Inferior parietal cortex (tissue), 1 donor: Measurements from ENCODE around the gene RPLP2.

Experiments used
- DNase-seq: peaks from one replicate; pipeline ENCODE4 v3.0.0-alpha.2; 2016; ENCODE audit errors: extremely low spot score

Gene RPLP2

DNA sequence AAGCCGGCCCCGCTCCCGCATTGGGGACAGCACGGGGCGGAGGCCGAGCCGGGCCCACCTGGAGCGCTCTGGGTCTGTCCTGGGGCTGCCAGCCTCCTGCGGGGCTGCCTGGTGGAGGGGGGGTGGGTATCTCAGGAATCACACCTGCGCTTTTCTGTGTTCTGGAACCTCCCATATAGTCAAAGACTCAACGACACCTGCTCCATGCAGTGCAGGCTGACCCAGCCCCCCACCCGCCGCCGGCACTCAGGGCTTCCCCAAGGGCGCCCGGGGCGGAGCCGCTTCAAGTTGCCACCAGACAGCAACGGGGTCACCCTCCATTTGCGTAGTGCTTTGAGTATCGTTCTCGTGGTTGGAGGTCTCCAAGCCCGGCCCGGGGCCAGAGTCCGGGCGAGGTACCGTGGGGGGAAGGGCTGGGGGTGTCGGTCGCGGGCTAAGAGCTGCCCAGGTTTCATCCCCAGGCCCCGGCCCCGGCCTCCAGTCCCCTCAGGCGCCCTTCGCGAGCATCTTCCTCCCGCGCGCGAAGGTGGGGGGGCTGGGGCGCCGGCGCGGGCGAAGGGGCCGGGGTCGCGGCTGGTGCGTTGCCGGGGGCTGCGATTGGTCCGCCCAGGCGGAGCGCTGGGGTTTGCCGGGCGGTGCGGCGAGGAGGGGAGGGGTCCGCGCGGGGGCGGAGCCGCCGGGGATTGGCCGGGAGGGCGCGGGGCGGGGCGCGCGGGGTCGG, 39.5 kb downstream of the RPLP2 start:
- DNase-seq: no peak

DNA sequence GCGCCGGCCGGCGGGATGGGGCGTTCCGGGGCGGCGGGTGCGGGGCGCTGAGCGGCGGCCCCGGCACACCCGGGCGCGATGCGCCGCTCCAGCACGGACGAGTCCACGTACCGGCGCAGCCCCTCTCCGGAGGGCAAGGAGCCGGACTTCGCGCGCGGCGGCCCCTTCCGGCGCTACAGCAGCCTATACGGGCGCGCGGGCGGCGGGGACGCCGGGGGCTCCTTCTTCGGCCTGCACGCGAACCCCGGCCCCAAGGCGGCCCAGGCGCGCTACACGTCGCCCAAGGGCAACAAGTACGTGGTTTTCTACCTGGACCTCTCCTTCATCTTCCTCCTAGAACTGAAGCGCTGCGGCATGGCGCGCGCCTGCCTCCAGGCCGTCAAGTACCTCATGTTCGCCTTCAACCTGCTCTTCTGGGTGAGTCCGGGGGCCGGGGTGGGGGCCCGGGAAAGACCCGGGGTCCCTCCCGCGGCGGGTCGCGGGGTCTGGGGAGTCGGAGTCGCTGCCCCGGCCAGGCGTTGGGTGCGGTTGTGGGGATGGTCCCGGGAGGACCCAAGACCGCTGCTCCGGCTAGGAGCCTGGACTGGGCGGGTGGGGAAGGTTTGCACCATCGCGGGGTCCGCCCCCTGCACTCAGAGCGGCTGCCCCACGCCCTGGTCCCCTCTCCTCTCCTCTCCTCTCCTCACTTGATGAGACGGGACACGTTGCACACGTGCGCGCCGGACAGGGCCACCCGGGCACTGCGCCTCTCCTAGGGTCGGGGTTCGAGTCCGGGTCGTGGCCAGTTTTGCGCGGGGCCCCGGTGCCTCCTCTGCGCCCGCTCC, 40.4 kb downstream of the RPLP2 start:
- no peak for DNase-seq

DNA sequence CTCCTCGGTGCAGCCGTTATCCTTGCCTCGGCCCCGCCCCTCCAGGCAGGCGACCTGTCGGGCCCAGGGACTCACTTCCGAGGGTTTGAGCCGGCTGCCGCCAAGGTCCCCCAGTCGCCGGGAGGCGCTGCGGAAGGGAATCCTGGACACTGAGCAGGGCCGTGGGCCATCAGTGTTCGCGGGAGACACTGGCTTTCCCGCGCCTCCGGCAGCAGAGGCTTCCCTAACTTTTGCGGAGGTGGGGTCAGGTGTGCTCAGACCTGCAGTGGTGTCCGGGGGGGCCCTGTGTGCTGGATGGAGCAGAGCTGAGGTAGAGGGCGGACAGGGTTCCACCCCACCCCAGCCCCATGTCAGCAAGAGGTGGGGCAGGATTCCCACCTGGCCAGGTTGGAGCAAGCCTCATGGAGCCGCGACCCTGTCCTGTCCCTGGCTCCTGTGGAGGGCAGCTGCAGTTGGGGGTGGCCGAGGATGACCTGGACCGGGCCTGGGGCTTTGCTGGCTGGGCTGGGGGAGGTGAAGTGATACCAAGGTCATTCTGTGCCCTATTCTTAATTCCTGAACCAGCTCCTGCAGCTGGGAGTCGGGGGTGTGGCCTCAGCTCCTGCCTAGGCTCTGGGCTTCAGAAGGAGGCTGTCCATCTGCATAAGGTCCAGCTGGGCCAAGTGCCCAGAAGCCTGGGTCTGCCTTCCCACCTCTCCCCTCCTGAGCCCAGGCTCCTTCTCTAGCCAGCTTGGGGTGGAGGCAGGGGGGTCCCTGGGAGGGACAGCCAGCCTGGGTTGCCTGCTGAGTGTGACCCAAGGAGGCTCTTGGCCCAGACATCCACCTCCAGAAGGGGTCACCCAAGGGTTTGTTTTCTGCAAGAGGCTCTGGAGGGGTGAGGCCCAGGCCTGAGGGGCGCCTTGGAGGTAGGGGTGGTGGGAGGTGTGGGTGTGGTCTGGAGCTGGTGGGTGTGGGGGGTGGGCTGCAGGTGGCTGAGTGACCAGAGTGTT, 41.3 kb downstream of the RPLP2 start:
- no peak for DNase-seq

DNA sequence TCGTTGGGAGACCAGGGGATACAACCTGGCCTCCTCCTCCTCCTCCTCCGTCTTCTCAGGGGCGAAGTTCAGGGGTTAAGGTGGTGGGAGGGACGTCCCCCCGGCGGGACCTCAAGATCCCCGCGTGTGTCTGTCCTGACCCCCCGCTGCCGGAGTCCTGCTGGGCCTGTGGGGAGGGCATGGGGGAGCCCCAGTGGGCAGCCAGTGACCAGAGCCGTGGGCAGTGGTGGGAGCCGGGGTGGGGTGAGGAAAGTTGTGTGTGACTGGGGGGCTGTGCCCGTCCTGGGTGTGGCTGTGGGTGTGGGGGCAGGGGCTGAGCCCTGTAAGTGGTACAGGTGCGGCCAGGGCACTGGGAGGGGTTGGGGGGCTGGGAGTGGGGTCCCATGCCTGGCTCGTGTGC, 43.0 kb downstream of the RPLP2 start:
- DNase-seq: no peak

DNA sequence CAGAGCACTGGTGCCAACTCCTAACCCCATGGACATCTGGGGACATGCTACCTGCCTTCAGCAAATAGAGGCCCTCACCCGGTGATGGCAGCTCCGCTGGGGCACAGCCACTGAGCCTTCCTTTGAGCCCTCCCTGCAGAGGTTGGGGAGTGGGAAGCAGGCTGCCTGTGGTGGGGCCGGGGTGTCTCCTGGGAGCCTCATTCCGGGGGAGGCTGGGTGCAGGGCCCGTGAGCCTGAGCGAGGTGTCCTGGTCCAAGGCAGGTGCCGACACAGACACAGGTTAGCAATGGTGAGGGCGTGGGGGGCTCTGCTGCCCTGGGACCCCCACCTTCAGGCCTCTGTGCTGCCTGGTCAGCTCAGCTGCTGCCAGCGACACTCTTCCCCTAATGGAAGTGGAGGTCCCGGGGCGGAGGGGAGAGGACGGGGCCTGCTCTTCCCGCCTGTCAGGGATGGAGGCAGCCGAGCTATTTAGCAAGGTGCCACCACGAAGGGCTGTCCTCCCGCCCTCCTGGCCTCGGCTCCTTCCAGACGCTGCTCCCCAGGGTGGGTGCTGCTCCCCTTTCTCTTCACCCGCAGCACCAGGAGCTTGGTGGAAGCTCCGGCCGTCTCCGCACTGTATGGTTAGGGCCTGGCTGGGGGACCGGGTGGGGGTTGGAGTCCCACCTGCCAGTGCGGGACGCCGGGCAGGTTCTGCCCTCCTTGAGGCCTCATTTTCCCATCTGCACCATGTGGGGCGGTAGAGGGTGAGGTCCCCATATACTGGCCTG, 44.1 kb downstream of the RPLP2 start:
- DNase-seq: no peak

DNA sequence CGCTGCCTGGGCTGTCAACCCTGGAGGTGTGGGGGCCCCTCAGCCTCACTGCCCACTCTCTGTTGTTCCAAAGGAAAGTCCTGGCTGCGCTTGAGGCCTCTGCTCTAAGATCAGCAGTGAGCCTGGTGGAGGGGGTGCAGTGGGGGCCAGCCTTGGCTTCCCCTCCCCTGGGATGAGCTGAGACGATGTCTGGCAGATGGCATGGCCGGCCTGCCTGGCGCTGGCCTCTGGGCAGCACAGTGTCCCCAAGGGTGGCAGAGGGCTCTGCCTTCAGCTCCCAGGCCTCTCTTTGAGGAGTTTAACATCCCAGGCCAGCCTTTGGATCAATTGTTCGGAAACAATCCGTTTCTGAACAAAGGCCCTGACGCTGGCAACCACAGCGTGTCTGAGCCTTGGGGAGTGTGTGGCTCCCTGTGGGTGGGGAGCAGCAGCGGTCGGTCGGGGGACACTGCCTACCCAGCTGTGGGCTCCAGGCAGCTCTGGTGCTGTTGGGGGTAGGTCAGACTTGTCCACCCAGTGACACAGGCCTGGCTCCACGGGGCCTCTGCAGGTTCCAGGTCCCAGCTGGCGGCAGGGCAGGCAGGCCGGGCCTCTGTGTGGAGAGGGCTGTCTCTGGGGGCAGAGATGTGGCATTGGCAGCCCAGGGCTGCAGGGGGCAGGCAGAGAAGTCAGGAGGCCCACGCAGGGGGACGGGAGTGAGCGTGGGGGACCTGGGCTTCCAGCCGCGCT, 45.0 kb downstream of the RPLP2 start:
- DNase-seq: no peak

DNA sequence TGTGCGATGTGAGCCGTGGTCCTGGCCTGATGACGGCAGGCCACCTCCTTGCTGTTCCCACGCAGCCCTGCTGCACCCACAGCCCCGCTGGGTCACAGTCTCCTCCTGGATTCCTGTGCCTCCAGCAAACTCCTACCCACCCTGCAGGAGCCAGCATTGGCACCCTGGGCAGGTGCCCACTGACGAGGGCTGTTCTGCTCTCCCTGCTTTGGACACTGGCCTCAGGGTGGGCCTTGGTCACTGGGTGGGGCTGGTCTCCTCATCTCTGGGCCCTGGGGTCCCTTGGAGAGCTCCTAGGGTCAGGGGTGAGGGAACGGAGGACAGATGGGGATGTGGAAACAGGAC, 45.5 kb downstream of the RPLP2 start:
- DNase-seq: no peak

DNA sequence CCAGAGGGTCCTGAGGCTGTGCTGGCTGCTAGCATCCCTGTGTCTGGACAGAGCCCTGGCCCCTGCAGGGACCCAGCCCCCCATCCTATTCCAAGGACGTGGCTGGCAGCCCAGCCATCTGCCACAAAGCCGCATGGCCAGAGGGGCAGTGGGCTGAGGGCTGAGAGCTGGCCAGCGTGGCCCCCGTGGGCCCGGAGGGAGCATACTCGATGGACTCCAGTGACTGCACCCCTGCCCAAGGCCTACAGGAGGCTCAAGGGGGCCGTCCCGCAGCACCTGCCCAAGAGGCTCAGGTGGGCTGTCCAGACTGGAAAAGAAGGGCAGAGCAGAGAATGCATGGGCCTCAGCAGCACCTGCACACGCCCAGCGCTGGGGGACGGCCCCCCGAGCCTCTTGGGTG, 46.0 kb downstream of the RPLP2 start:
- DNase-seq: no peak

DNA sequence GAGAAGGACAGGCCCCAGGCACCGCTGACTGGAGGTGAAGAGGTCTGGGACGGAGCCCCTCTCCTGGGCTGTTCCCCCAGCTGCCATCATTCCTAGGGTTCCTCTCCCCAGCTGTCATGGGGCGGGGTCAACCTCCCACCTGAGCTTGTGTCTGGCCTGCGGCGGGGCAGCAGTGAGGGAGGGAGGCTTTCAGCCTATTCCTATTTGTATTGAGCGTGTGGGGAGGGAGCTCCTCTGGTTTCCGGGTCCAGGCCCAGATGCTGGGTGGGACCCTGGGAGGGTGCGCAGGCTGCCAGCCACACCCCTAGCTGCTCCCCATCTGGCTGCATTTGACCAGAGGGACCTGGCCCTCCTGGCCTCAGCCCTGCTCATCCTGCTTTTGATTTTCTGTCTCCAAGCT, 46.6 kb downstream of the RPLP2 start:
- DNase-seq: no peak

DNA sequence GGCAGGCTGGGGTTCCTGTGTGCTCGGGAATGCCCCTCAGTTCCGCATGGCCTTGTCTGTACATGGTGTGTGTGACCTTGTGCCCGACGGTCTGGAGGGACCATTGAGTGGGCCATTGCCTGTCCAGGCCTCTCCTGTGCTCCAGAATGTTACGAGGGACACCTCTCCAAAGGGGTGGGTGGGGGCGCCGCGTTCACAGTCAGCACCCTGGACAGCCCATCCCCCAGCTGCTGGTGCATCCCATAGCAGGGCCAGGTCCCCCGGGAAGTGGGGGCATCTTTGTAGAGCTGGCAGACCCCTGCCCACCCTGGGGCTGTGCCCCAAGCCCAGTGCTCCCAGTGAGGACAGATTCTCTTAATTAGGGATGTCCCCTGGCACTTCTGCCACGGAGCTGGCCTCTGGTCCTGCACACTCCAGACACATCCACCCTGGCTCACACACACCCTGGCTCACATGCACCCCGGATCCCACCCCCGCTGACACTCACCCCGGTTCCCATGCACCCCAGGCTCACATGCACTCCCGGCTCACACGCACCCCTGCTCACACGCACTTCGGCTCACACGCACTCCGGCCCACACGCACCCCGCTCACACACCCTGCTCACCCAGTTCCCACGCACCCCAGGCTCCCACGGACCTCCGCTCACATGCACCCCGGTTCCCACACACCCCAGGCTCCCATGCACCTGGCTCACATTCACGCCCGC, 48.4 kb downstream of the RPLP2 start:
- no peak for DNase-seq

DNA sequence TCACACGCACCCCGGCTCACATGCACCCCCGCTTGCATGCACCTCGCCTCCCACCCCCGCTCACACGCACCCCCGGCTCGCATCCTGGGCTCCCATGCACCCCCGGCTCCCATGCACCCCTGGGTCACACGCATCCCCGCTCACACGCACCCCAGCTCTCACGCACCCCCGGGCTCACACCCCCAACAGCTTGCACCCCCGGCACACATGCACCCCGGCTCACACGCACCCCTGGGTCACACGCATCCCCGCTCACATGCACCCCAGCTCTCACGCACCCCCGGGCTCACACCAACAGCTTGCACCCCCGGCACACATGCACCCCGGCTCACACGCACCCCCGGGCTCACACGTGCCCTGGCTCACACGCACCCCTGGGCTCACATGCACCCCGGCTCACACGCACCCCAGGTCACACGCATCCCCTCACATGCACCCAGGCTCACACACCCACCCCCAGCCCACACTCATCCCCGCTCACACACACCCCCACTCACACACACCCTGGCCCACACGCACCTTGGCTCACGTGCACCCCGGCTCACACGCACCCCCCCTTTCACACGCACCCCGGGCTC, 49.1 kb downstream of the RPLP2 start:
- no peak for DNase-seq

DNA sequence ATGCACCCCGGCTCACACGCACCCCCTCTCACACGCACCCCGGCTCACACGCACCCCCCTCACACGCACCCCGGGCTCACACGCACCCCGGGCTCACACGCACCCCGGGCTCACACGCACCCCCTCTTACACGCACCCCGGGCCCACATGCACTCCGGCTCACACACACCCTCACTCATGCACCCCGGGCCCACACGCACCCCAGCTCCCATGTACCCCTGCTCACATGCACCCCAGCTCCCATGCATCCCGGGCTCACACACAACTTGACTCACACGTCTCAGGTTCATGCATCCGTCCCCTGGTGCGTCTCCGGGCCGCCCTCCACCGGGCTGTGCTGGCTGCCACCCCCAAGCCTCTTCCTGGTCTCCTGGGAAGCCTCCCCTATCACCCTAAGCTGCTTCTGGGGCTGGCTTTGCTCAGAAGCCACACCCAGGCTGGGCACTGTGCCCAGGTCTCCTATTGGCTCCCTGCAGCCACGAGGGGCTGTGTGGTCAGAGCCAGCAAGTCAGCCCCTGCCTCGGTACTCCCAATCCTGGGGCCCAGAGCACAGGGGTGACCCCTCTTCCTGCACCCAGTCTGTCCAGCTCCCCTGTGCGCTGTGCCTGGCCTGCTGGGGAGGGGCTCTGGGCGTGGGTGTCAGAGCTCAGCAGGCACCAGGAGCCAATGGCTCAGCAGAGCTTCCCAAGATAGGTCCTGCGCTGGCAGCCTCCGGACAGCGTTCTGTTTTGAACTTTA, 49.8 kb downstream of the RPLP2 start:
- DNase-seq: peak; percentile 73

DNA sequence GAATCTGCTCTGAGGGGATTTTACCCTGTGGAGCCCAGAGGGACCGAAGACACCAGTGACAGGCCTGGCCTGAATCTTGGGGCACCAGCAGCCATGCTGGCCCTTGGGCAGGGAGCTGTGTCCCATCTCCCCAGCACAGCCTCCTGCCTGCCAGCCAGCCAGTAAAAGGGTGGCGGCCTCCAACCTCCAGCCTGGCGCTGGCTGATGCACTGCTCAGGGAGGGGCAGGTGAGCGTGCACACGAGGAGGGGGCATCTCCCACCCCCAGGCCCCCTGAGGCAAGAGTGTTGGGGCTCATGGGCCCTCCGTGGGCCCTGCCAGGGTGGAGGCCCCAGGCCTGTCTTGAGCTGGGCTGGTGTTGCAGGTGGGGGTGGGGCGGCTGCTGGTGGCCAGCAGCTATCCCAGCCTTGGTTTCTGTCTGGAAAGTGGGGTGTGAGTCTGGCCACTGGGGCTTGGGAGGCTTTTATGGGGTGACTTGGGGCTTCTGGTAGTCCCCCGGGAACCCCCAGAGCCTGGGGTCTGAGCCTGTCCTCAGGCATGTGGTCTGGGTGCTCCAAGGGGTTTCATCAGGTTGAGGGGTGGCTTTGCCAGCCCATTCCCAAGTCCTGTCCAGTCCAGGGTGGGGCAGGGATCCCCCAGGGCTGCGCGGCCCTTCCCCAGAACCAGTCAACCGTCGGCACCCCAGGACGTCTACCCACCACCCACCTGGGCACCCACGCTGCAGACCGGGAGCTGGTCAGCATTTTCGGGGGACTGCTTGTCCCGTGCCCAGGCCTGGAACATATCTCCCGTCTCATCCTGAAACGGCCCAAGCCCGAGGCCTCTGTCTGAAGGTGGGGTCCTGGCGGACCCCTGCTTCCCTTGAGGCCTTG, 50.7 kb downstream of the RPLP2 start:
- DNase-seq: no peak

DNA sequence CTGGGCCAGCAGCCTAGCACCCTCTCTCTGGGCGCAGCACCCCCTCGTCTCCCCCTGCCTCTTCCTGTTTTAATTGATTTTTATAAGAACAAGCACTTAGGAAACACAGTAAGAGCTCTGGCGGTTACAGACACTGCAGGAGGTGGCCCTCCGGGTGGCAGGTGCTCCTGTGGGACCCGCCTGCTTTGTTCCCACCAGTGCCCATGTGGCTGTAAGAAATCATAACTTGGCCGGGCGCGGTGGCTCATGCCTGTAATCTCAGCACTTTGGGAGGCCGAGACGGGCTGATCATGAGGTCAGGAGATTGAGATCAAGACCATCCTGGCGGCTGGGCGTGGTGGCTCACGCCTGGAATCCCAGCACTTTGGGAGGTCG, 51.3 kb downstream of the RPLP2 start:
- no peak for DNase-seq

DNA sequence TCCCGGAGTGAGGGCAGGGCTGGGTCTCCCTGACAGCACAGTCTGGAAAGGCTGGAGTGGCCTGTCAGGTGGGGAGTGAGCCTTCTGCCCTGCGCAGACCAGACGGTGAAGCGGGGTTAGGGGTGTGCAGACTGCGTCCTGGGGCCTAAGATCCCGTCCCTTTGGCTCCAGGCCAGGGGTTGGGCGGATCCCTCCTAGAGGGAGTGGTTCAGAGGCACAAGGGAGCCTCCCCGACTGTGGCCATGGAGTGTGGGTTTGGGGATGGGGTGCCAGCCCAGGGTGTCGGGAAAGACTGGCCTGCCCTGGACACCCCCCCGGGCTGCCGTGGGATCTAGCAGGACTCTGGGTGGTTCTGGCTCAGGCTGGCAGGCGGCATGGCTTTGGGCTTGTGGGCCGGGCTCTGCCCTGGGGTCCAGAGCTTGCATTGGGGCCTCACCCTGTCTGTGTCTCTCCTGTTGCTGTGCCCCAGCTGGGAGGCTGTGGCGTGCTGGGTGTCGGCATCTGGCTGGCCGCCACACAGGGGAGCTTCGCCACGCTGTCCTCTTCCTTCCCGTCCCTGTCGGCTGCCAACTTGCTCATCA, 52.4 kb downstream of the RPLP2 start:
- no peak for DNase-seq
